Putamen (tissue), 1 donor: ENCODE data around the gene ITLN1.
"Not testable (repeated sequence)": the region's sequence is repeated elsewhere in the genome, so short reads cannot be mapped to it uniquely, and the experiment has no call there.

Experiments
- DNase-seq: peaks from one replicate; pipeline ENCODE4 v3.0.0-alpha.2; 2016; ENCODE audit warnings: low spot score

The ITLN1 gene

DNA sequence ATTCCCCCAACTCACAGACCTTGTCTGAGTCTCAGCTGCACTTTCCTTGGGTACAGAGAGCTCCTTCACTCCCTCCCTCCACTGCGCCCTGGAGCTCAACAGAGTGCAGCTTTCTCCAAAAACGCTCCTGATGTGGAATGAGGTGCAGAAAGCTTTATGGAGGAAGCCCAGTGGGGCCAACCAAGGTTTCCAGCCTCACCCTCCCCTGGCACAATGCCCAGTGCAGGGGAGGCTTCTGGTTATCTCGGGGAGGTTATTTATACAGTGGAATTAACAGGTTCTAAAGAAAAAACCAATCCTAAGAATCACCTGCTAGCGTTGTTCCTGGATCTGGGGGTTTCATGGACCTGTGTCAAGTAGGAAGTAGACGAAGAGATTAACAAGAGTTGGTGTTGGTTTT lies at the start of gene ITLN1:
Gene ITLN1, minus strand, starts transcription at position 139 of the 400 bp plus-strand sequence. CDS start 303 bp downstream, outside the sequence.
- no peak for DNase-seq

- not testable (repeated sequence) for DNase-seq
These were observed 48.3 kb upstream of the ITLN1 start for GRCh38 chr1:160933305-160933704.

- no peak for DNase-seq
These were observed 40.8 kb upstream of the ITLN1 start for GRCh38 chr1:160925652-160926244.

DNA sequence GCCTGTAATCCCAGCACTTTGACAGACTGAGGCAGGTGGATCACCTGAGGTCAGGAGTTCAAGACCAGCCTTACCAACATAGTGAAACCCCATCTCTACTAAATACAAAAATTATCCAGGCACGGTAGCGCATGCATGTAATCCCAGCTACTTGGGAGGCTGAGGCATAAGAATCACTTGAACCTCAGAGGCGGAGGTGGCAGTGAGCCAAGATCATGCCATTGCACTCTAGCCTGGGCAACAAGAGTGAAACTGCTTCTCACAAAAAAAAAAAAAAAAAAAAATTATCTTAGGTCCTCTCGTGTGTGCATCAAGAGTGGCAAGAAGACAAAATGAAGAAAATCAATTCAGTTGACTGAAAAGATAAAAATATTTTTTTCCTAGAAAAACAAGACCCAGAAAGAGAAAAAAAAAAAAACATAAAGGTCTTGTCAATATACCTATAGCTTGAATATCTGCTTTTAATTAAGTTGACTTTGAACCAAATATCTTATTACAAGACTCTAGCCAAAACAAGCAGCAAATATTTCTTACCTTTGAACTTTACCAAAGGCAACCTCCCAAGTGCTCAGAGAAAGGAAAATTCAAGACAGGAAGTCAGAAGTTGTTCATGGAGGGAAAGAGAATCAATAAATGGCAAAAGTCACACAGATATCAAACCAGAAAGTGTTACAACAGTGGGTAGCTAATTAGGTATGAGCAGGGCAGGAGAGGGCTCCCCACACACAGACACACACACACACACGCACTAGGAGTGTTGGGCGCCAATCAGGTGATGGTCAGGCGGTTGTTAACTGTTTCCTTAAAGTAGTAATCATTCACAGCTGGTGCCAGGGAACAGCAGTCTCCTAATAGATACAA lies 40.0 kb upstream of the ITLN1 start:
- DNase-seq: no peak

DNA sequence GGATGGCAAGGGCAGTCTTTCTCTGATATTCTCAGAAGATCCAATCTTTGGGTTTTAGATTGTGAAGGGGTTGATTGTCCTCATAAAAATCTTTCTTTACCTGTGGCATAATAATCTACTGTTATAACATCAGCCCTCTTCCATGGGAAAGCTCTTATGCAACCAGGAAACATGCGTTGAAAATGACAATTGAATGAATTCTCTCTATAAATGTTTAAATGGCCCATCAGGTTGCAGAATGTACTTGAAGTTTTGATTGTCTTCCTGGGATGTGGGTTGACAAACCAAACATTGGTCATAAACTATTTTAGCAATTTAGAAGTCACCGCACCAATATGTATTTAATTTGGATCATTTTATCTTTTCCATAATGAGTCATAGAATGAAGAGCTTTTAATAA lies 31.7 kb upstream of the ITLN1 start:
- DNase-seq: no peak

DNA sequence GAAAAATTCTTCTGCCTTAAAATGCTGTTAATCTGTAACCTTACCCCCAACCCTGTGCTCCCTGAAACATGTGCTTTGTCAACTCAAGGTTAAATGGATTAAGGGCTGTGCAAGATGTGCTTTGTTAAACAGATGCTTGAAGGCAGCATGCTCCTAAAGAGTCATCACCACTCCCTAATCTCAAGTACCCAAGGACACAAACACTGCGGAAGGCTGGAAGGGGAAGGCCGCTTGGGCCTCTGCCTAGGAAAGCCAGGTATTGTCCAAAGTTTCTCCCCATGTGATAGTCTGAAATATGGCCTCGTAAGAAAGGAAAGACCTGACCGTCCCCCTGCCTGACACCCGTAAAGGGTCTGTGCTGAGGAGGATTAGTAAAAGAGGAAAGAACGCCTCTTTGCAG lies 28.2 kb upstream of the ITLN1 start:
- DNase-seq: not testable (repeated sequence)

GRCh38 chr1:160911925-160912324 lies 26.9 kb upstream of the ITLN1 start:
- no peak for DNase-seq

GRCh38 chr1:160911441-160911840 lies 26.5 kb upstream of the ITLN1 start:
- no peak for DNase-seq

DNA sequence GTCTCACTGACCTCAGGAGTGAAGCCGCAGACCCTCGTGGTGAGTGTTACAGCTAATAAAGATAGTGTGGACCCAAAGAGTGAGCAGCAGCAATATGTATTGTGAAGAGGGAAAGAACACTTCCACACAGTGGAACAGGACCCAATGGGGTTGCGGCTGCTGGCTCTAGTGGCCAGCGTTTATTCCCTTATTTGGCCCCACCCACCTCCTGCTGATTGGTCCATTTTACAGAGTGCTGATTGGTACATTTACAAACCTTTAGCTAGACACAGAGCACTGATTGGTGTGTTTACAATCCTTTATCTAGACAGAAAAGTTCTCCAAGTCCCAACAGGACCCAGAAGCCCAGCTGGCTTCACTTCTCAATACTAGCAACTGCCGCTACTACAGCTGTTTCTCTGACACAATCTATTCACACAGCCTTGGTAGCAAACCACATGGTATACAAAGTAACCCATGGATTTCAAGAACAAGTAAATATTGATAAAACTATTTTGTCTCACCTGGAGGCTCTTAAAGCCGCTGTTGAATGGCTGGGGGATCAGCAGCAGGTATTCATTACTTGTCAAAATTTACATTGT lies 25.3 kb upstream of the ITLN1 start:
- no peak for DNase-seq

- DNase-seq: no peak
These were observed 23.0 kb upstream of the ITLN1 start for GRCh38 chr1:160907976-160908375.

- DNase-seq: no peak
These were observed 20.6 kb upstream of the ITLN1 start for GRCh38 chr1:160905617-160905989.

DNA sequence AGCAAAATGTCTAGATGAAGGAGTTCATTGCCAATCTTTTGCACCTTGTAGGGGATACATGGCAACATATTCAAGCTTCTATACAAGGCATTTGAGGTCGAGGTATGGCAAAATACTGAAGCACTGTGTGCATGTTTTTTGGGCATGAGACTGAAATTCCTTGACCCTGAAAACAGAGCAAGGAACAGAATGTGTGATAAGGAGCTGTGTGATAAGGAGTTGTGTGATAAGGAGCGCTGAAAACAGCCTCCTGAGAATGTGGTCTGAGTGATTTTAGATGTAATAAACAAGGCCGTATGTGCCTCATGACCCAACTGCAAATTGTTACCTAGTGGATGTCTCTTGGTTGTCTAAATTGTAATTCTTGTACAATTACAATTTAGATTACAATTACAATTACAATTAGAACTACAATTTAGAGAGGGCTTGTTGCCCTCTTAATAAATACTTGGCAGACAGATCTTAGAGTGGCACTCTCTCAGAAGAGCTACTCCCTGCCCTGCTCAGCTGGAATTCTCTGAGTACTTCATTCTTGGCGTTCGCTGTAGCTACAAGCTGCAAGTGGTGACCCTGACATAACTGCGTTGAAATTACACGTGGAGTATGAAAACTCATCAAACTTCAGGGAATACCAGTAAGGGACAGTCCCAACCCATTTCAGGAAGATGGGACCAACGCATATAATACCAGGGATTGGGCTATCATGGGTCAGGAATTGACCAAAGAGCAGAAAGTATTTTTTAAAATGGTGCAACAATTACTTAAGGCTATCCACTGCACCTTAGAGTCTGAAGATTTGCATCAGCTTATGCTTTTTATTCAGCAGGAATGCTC lies 20.0 kb upstream of the ITLN1 start:
- DNase-seq: no peak

DNA sequence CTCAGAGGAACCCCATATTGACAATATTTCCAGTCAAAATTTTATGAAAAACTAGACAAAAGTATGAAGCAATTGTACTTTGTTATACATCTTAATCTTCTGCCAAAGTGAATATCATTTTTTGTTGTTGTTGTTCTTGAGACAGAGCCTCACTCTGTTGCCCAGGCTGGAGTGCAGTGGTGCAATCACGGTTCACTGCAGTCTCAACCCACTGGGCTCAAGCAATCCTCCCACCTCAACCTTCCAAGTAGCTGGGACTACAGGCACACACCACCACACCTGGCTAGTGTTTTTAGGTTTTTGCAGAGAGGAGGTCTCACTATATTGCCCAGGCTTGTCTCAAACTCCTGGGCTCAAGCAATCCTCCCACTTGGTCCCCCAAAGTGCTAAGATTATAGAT lies 17.3 kb upstream of the ITLN1 start:
- not testable (repeated sequence) for DNase-seq

DNA sequence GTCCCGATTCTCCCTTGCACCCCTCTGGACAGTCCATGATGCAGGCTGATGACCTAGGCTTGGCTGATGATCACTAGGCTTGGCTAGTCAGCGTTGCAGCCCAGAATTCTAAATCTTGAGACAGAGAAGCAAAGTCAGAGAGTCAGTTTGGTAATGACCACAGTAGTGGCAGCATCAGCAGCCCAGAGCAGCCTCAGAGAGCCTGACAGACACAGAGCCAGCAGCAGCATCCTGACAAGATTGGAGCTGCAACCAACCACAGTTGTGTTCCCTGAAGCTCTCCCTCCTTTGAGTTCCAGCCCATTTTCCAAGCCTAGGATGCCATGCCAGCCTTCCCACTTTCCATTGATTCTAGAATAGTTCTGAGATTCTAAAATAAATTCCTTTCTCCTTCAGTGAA lies 16.8 kb upstream of the ITLN1 start:
- no peak for DNase-seq

DNA sequence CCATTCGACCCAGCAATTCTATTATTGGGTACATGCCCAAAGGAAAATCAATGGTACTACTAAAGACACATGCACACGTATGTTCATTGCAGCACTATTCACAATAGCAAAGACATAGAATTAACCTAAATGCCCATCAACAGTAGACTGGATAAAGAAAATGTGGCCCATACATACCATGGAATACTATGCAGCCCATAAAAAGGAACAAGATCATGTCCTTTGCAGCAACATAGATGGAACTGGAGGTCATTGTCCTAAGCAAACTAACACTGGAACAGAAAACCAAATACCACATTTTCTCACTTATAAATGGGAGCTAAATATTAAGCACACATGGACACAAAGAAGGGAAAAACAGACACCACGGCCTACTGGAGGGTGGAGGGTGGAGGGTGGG lies 15.7 kb upstream of the ITLN1 start:
- not testable (repeated sequence) for DNase-seq

DNA sequence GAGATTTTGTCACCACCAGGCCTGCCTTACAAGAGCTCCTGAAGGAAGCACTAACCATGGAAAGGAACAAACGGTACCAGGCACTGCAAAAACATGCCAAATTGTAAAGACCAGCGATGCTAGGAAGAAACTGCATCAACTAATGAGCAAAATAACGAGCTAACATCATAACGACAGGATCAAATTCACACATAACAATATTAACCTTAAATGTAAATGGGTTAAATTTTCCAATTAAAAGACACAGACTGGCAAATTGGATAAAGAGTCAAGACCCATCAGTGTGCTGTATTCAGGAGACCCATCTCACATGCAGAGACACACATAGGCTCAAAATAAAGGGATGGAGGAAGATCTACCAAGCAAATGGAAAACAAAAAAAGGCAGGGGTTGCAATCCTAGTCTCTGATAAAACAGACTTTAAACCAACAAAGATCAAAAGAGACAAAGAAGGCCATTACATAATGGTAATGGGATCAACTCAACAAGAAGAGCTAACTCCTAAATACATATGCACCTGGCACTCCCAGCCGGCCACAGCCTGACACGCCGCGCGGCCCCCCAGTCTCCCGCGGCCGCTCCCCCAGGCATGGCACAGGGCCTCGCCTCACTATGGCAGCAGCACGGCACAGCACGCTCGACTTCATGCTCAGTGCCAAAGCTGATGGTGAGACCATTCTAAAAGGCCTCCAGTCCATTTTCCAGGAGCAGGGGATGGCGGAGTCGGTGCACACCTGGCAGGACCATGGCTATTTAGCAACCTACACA lies 9.6 kb upstream of the ITLN1 start:
- DNase-seq: not testable (repeated sequence)

GRCh38 chr1:160891474-160891873 lies 6.5 kb upstream of the ITLN1 start:
- DNase-seq: no peak

DNA sequence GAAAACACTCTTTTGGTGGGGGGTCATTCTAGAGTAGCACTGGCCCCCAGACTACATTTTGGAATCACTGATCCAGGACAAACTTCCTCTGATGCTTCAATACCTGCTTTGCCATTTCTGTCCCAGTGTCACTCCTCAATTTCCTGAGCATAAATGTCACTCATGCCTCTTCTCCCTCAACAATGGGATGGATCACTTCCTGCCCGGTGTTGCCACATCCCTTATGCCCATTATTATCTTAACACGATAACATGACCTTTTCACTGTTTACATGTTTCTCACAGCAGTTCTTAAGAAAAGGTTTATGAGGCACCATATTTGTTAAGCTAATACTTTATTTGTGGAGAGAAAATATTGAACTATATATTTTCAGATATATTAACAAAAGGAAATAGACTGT lies 3.9 kb upstream of the ITLN1 start:
- DNase-seq: no peak

GRCh38 chr1:160887071-160887470 lies 2.1 kb upstream of the ITLN1 start:
- no peak for DNase-seq

DNA sequence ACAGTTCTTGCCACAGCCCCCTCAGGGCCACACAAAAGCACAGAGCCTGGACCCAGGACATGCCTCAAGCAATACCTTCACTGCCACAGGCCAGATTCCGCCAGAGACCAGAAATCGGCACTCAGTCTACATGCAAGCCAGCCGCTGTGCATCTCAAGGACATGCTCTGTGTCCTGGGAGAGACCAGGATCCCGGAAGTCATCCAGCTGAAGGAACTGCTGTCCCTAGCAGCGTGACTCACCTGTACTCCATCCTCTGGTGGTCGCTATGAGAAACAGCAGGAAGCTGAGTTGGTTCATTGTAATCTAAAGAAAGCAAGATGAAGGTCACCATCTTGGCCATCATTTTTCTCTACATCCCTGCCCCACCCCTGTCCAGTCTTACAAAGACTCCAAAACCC lies 401 bp downstream of the ITLN1 start:
- DNase-seq: no peak
